Activated CD8-positive, alpha-beta memory T cell treated with anti-CD3 and anti-CD28 coated beads for 48 hours (primary cell): ENCODE data around the gene PARP2.
"Not testable (repeated sequence)": the region's sequence is repeated elsewhere in the genome, so short reads cannot be mapped to it uniquely, and the experiment has no call there.

ENCODE experiments used
- DNase-seq, 3 experiments: peaks; one replicate each; pipeline ENCODE4 v3.0.0-alpha.2; 2020; ENCODE audit warnings: low read depth in 2 of 3, low spot score in 2 of 3

Gene PARP2

DNA sequence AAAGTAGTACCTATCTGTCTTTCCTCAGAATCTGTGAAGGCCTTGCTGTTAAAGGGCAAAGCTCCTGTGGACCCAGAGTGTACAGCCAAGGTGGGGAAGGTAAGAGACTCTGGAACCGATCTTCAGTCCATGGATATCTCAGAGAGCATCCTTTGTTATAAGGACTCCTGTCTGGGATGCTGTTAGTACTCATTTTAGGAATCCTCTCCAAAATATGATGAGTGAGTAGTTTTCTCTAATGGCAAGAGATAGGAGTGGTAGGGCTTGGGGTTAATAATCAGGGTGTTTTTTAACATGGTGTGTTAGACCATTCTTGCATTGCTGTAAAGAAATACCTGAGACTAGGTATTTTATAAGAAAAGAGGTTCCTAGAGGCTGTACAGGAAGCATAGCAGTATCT is 1.9 kb downstream of the PARP2 start:
- DNase-seq, result no peak

DNA sequence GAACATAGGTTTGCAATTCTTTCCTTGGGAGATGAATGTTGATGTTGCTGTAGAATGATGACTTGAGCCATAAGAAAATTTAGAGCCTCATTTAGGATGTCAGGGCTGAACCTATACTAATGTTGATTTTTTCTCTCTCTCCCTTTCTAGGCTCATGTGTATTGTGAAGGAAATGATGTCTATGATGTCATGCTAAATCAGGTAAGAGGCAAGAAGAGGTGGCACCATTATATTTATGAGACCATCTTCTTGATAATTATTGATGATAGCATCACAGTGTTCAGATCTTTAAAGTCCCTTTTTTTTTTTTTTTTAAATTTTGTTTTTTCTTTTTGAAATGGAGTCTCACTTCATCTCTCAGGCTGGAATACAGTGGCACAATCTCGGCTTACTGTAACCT is 3.3 kb downstream of the PARP2 start:
- DNase-seq, result no peak

DNA sequence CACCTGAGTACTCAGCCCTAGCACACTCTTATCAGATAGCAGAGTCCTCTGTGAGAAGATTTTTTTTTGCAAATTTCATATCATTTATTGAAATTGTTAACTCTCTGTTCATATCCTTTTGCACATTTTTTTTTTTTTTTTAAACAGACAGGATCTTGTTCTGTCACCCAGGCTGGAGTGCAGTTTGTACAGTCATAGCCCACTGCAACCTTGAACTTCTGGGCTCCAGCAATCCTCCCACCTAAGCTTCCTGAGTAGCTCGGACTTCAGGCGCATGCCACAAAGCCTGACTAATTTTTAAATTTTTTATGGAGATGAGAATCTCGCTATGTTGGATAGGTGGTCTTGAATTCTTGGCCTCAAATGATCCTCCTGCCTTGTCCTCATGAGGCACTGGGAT is 4.3 kb downstream of the PARP2 start:
- DNase-seq, result no peak

DNA sequence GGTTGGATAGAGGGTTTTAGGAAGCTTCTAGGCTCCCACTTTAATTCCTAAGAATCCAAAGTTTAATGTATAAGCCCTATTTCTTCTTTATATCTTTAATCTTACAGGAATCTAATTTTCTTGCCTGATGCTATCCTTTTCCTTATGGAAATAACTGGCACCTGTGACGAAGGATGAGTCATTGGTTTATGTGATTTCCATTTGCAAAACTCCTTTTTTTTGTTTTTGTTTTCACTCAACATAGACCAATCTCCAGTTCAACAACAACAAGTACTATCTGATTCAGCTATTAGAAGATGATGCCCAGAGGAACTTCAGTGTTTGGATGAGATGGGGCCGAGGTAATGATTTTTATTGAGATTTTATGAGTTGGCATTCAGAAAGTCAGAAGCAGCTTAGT is 6.8 kb downstream of the PARP2 start:
- no peak for DNase-seq

DNA sequence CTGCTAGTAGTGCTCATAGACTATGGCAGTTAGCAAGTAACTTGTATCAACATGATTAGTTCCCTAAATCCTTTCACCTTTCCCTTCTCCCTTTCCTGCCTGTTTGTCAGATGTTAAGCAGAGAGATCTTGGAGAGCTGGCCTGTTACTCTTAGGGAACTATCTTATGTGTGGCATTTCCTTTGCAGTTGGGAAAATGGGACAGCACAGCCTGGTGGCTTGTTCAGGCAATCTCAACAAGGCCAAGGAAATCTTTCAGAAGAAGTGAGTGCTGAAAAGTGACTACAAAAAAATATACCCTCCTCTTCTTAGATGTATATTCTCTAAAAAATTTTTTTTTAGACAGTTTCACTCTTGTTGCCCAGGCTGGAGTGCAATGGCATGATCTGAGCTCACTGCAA is 7.4 kb downstream of the PARP2 start:
- no peak for DNase-seq

DNA sequence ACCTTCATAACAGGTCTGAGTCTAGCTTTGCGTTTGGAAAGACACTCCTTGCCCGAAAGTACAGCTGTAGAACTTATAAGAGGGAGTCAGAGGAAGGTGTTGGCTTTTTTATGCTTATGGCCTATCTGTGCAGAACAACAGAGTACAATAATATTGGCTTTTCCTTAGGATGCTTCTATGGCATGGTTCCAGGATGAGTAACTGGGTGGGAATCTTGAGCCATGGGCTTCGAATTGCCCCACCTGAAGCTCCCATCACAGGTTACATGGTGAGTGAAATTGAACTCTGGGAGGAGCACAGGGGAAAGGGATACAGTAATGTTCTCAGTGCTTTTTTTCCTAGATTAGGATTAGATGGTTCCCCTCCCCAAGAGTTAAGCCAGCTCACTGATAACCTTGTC is 13.0 kb downstream of the PARP2 start:
- no peak for DNase-seq

DNA sequence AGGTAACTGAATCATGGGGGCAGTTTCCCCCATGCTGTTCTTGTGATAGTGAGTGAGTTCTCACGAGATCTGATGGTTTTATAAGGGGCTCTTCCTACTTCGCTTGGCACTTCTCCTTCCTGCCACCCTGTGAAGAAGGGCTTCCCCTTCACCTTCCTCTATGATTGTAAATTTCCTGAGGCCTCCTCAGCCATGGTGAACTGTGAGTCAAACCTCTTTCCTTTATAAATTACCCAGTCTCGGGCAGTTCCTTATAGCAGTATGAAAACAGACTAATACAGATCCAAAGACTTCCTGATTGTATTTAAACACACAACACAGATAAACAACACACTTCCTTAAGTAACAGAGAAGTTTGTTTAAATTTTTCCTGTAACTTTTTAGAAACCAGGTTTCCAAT is 15.0 kb downstream of the PARP2 start:
- DNase-seq, result not testable (repeated sequence)

DNA sequence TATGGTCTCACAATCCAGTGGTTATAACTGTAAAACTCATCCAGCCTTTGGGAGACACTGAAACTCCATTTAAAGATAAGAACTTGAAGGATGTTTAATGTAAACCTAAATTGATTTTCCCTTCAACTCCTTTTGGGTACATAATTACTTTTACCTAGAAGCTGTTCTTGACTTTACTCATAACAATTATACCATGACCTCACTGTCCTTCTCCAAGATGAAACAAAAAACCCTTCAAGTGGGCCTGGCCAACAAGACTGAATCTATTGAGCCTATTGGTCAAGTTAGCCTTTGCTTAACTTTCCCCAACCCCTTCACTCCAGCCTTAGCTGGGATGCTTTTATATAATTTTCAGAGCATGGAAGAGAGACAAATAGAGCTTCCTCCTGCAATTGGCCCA is 22.5 kb downstream of the PARP2 start:
- DNase-seq, result no peak

DNA sequence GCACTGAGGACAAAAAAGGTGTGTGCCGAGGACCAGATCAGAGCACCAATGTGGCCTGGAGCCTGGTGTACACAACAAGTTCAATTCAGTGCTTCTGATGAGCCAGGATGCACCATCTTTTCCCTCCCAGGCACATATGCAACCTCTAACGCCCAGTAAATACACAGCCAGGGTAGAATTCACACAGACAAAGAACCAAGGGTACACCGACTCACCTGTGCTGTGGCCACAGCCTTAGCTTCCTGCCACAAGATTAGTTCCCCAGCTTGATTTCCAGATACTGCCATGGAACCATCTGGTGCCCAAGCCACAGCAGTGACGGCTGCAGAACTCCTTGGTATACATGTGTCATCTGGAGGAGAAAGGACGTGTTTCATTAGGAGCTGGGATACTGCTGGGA is 29.4 kb downstream of the PARP2 start:
- no peak for DNase-seq

DNA sequence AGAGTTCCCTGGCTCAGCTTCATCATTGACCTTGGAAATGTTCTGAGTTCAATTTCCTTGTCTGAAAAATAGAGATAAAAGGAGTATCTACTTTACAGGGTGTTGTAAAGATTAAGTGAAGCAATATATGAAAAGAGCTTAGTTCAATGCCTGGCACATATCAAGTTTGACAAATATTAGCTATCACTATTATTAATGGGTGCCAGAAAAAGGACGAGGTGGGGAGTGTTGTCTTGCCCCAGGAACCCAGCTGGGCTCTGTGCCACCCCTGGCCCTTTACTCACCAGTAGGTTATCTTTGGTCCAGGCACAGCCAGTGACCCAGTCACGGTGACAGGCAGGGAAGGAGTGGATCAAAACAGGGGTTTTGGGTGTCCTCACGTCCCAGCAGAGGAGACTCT is 32.0 kb downstream of the PARP2 start:
- DNase-seq, result no peak

DNA sequence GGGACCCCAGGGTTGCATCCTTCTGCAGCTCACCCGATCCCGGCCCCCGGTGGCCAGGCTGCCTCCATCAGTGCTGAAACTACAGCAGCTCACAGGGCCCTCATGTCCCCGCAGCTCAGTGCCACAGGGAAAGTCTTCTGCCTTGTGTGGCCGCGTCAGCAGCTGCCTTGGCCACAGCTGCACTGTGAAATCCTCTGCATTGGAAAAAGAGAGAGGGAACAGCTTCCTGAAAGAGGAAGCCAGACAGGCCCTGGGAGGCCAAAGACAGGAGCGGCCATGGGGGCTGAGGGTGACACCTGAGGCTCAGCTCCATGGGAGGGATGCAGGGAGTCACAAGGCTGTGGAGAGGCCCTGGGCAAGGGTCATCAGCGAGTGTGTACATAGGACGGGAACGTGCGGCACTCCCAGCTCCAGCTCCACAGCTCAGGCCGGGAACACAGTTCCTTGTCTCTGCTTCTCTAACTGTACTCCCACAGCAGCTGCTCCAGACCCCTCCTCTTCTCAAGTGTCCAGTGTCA is 32.7 kb downstream of the PARP2 start:
- DNase-seq, result no peak

DNA sequence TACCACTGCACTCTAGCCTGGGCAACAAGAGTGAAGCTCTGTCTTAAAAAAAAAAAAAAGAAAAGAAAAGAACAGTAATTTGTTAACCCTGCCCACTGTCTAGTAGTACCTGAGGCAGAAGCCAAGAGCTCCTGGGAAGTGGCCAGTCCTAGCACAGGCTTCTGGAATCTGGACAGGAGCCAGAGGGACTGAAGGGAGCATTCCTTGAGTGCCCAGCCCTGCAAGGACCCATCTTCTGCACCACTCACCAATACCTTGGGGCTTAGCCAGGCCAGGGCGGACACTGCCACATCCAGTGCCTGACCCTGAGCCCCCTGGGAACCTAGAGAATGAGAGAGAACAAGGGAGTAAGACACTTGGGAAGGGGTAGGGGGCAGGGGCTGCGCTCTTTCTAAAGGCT is 33.7 kb downstream of the PARP2 start:
- no peak for DNase-seq

DNA sequence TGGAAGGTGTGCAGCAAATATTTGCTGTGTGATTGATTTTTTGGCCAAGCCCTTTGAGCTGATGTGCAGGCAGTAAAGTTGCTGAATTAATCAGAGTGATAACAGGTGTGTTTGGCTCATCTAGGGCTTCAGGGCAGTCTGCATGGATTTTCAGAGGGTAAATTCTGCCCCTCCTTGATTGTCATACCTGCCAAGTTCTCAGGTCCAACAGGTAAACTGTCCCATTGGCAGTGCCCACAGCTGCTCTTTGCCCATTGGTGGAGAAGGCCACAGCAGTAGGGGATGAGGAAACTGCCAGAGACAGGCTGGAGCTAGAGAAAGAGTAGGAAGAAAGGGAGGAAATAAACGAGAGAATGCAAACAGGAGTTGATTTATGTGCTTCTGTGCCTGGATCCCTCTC is 36.3 kb downstream of the PARP2 start:
- DNase-seq, result no peak

DNA sequence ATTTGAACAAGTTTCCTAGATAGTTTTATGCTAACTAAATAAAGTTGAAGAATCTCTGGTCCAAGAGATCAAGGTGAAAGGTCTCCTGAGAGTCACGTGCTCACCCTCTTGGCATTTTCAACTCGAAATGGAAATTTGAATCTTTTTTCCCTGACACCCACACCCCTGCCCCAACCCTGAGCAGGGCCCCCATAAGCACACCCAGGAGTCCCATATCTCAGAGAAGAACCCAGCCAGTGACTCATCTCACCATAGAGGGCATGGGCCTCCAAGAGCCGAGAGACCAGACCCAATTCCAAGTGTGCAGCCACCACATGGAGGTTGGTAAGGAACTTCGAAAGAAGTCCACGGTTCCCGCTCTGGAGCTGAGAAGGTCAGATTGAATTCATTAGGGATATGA is 37.2 kb downstream of the PARP2 start:
- no peak for DNase-seq

DNA sequence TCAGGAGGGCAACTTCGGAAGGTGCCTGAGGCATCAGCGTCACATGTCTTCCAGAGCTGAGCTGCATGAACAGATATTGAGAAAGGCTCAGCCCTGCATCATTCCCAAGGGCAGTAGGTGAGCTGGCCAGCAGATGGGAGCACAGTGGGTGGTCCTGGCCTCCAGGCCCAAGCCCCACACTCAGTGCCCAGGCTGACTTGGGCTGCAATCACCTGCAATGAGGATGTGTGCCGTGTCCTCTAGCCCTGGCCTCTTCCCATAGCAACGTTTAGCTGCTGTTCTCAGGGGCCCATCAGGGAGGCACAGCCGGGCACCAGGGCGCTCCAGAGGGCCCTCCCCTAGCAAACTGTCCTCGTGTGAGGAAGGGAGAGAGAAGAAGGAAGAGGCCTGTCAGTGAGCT is 37.9 kb downstream of the PARP2 start:
- DNase-seq, result no peak

DNA sequence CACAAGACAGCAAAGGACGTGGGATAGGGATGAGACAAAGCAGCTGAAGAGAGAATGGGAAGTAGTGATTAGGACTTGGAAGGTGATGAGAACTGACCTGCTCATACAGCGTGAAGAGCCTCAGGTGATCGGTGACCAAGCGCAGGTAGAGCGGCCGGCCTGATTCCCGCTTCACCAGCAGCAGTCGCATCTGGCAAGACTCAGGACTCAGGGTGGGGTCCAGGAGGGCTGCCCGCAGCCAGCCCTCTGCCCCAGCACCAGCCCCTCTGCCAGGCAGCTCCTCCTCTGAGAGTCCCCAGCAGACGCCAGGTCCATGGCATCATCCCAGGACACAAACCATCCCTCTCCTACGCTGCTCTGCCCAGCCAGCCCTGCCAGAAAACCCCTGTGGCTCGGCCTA is 39.1 kb downstream of the PARP2 start:
- DNase-seq, result no peak

DNA sequence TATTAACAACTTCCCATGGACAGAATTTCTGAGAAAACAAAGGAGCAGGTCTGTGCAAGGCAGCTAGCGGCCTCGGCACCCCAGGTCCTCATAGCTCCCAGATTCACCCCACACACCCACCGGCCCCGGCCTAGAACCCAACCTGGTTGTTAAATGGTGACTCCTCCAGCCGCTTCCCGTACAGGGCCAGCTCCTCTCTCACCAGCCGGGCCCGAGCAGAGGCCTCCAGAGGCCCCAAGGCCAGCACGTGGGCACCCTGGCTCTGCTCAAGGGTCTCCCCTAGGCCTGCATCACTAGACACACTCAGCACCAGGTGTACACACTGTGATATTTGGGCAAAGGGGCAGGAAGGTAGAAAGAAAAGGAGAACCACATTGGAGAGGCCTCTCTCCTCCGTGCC is 39.6 kb downstream of the PARP2 start:
- no peak for DNase-seq

DNA sequence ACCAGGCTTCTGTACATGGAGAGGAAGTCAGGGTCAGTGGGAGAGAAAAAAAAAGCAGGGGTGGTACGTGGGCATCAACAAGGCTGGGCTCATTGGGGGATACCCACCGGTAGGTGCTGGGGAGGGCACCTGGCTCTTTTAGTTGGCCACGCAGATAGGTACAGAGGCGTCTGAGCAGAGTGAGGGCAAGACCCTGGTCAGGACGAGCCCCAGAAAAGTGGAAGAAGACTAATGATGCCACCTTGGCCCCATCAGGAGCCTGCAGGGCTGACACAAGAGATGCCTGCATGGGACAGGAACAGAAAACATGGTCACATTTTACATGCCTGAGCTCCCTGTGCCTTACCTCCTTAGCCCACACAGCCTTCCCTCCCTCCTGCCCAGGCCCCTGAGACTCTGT is 40.2 kb downstream of the PARP2 start:
- DNase-seq, result no peak

DNA sequence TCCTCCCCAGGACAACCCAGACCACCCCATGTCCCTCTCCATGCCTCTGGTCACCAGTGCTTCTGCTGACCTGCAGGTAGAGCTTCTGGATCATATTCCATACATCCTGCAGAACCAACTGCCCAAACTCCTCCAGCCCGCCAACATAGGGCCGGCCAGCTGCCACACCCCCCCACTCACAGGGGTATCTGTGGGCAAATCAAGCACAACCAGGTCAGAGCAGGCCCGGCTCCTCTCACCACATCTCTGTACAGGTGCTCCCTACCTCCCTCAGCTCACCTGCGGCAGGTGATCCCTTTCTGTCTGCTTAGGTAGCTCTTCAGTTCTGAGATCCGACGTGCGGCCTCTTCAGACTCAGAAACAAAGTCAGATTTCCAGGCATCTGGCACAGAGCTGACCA is 40.9 kb downstream of the PARP2 start:
- DNase-seq, result no peak

DNA sequence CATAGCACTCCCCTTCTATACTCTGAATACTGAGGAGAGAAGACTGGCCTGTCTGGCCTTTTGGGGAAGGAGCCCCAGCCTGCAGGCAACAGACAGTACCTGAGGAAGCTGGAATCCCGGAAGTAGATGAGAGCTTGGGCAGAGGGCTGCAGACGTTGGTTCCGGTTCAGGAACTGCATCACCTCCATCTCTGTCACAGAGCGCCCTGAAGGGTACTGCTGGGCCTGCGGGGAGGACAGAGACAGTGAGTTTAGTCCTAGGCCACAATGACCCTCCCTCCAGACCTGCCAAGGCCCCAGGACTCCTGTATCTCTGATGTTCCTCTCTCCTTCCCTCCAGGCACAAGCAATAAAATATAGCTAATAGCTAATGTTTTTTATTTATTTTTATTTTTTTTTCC is 41.5 kb downstream of the PARP2 start:
- no peak for DNase-seq

DNA sequence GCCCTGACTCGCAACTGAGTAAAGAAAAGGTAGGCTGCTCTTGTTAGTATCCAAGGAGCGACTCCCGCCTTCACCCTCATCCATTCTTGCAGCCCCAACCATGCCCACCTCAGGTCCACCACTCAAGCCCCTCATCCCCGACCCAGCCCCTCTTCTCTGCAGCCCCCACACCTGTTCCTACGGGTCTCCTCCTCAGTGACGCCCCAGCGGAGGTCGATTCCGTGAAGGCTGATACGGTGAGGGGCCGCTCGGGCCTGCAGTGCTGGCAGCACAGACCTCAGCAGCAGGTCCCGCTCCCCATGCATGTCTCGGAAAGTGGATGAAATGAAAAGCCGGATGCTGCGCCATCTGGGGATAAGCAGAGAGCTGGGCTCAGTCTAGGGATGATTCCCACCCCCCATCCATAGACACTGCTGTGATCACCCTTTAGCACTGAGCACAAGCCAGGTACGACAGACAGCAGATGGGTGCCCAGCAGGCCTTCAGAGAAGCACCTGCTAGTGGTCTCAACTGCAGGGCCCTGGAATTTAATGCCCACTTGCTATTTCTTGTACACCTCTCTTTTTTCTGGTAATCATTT is 42.9 kb downstream of the PARP2 start:
- DNase-seq, result no peak

DNA sequence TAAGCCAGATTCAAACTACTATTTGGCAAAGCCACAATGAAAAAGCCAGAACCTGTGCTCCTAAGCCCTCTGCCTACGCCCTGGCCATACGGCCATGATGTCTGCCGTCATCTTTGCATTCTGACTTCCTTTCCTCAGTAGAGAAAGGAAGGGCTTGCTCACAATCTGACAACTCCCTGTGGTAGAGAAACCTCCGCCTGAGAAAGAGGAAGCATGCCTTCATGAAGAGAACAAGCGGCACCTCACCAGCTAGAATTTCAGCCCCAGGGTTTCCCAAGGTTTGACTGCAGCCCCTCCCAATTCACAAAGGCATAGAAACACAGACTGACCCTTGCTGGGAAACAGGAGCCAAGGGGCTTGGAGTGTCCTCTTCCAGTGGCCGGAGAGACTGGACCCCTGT is 44.1 kb downstream of the PARP2 start:
- DNase-seq, result no peak

DNA sequence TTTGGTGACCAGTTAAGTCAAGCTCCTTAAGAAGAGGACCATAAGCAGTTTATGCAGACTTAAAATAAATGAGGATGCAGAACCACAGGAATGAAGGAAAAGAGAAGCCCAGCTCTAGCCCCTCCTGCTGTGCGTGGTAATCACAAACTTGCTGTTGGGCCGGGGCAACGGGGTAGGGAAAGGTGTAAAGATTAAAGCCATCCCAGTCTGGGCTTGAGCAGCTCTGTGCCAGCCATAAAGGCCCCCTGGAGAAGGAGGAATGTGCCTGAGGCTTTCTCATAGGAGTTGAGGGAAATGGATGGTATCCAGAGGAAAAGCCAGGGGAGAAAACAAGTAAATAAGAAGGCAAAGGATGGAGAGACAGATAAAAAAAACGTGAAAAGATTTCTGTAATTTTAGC is 44.7 kb downstream of the PARP2 start:
- DNase-seq, result no peak

DNA sequence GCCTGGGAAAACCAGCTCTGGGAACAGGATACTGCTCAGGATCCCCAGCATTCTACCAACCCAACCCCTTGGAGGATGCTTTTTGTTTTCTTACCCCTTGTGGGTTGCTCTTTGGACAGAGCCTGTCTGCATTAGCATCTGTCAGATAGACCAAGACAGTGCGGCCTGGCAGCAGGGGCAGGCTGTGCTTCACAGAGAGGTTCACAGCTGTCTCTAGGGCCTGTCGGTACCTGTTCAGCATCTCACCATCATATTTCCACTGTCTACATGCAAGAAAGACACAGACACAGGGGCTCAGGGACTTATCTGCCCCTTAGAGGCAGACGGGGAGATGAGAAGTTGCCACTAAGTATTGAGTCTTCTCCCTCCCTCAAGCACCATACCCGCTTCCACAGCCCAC is 48.1 kb downstream of the PARP2 start:
- DNase-seq, result no peak
